H9 (cell line): Measurements from ENCODE around the gene CA12. TPM values are rescaled to one million over a fixed set of nuclear protein-coding genes. Genes with fewer than 3 reads are reported as not detected.

Experiments
- DNase-seq: peaks from one replicate; pipeline ENCODE4 v3.0.0-alpha.2; 2017
- H2AFZ ChIP-seq: one replicate; pipeline ENCODE4 v1.6.1; 2013; ENCODE audit warnings: mild to moderate bottlenecking, low read length, control low read depth, moderate library complexity
- H2AK5ac ChIP-seq: 2 replicates; pipeline ENCODE4 v1.6.1; 2013; ENCODE audit warnings: low read length, control low read depth, mixed read lengths; ENCODE audit not compliant: insufficient read length
- H2BK120ac ChIP-seq: one replicate; pipeline ENCODE4 v1.6.1; 2013; ENCODE audit warnings: low read depth, mild to moderate bottlenecking, low read length, control low read depth, inconsistent platforms; ENCODE audit not compliant: poor library complexity, severe bottlenecking
- H2BK12ac ChIP-seq: 2 replicates; pipeline ENCODE4 v1.6.1; 2013; ENCODE audit warnings: low read length, control low read depth, mixed read lengths, low read depth; ENCODE audit not compliant: insufficient read length
- H2BK15ac ChIP-seq: 2 replicates; pipeline ENCODE4 v1.6.1; 2013; ENCODE audit warnings: low read depth, low read length, control low read depth
- H2BK20ac ChIP-seq: one replicate; pipeline ENCODE4 v1.6.1; 2013; ENCODE audit warnings: low read depth, mild to moderate bottlenecking, low read length, control low read depth, inconsistent platforms; ENCODE audit not compliant: poor library complexity, severe bottlenecking
- H2BK5ac ChIP-seq: 2 replicates; pipeline ENCODE4 v1.6.1; 2013; ENCODE audit warnings: low read length, control low read depth, mixed read lengths; ENCODE audit not compliant: insufficient read length
- H3K14ac ChIP-seq: 2 replicates; pipeline ENCODE4 v1.6.1; 2013; ENCODE audit warnings: low read length, control low read depth; ENCODE audit not compliant: insufficient read depth
- H3K18ac ChIP-seq: 2 replicates; pipeline ENCODE4 v1.6.1; 2013; ENCODE audit warnings: low read depth, mild to moderate bottlenecking, mixed read lengths, low read length, control low read depth; ENCODE audit not compliant: insufficient read length
- H3K23ac ChIP-seq: 2 replicates; pipeline ENCODE4 v1.6.1; 2013; ENCODE audit warnings: low read length, control low read depth, mixed read lengths, low read depth; ENCODE audit not compliant: insufficient read length
- H3K23me2 ChIP-seq: 2 replicates; pipeline ENCODE4 v1.6.1; 2013; ENCODE audit warnings: low read depth, mild to moderate bottlenecking, mixed read lengths, low read length, control low read depth; ENCODE audit not compliant: insufficient read length, poor library complexity, severe bottlenecking
- H3K27ac ChIP-seq: 2 replicates; pipeline ENCODE4 v1.5.1; 2013; ENCODE audit warnings: low read length, control low read depth, mixed read lengths, low read depth; ENCODE audit not compliant: insufficient read length
- H3K27me3 ChIP-seq: 2 replicates; pipeline ENCODE4 v1.6.1; 2013; ENCODE audit warnings: low read length, control low read depth, inconsistent platforms; ENCODE audit not compliant: insufficient read depth
- H3K4ac ChIP-seq: 2 replicates; pipeline ENCODE4 v1.6.1; 2013; ENCODE audit warnings: low read depth, mild to moderate bottlenecking, control low read depth, inconsistent platforms, low read length, moderate library complexity
- H3K4me1 ChIP-seq: 2 replicates; pipeline ENCODE4 v1.6.1; 2013; ENCODE audit warnings: low read length, control low read depth, inconsistent platforms; ENCODE audit not compliant: insufficient read depth
- H3K4me2 ChIP-seq: 2 replicates; pipeline ENCODE4 v1.6.1; 2013; ENCODE audit warnings: low read length, control low read depth, mixed read lengths; ENCODE audit not compliant: insufficient read length, insufficient read depth
- H3K56ac ChIP-seq: 2 replicates; pipeline ENCODE4 v1.6.1; 2013; ENCODE audit warnings: low read depth, mild to moderate bottlenecking, mixed read lengths, low read length, control low read depth; ENCODE audit not compliant: insufficient read length
- H3K79me1 ChIP-seq: 2 replicates; pipeline ENCODE4 v1.6.1; 2013; ENCODE audit warnings: low read depth, mild to moderate bottlenecking, moderate library complexity, low read length, control low read depth, inconsistent platforms; ENCODE audit not compliant: insufficient read depth, poor library complexity, severe bottlenecking
- H3K79me2 ChIP-seq: 2 replicates; pipeline ENCODE4 v1.6.1; 2013; ENCODE audit warnings: low read length, control low read depth, inconsistent platforms; ENCODE audit not compliant: insufficient read depth
- H3K9ac ChIP-seq: 2 replicates; pipeline ENCODE4 v1.6.1; 2013; ENCODE audit warnings: low read length, control low read depth, mixed read lengths; ENCODE audit not compliant: insufficient read length; ENCODE audit errors: extremely low read depth
- H3K9me3 ChIP-seq: one replicate; pipeline ENCODE4 v1.6.1; 2013; ENCODE audit warnings: low read depth, low read length, inconsistent platforms; ENCODE audit not compliant: control insufficient read depth
- H3T11ph ChIP-seq: one replicate; pipeline ENCODE4 v1.6.1; 2013; ENCODE audit warnings: mild to moderate bottlenecking, low read length, control low read depth, inconsistent platforms
- H4K20me1 ChIP-seq: one replicate; pipeline ENCODE4 v1.6.1; 2013; ENCODE audit not compliant: control insufficient read depth, insufficient read length, insufficient read depth
- H4K5ac ChIP-seq: 2 replicates; pipeline ENCODE4 v1.6.1; 2013; ENCODE audit warnings: low read depth, mild to moderate bottlenecking, mixed read lengths, low read length, control low read depth; ENCODE audit not compliant: insufficient read length
- H4K8ac ChIP-seq: replicated peaks from 2 replicates; pipeline ENCODE4 v1.6.1; 2013; ENCODE audit warnings: low read length, control low read depth, mixed read lengths, low read depth; ENCODE audit not compliant: insufficient read length
- H4K91ac ChIP-seq: 2 replicates; pipeline ENCODE4 v1.6.1; 2013; ENCODE audit warnings: low read depth, mild to moderate bottlenecking, moderate library complexity, mixed read lengths, low read length, control low read depth; ENCODE audit not compliant: insufficient read length
- H3K27ac Mint-ChIP-seq, 3 experiments: 2 replicates in 2 of 3; 3 replicates in 1 of 3; pipeline ENCODE4 v1.8.0; 2020 to 2021; ENCODE audit warnings: mixed read lengths in 3 of 3, mild to moderate bottlenecking in 1 of 3, moderate library complexity in 1 of 3
- H3K27me3 Mint-ChIP-seq: 2 replicates; pipeline ENCODE4 v1.8.0; 2021; ENCODE audit warnings: low read depth, mild to moderate bottlenecking, moderate library complexity, mixed read lengths
- H3K36me3 Mint-ChIP-seq, 3 experiments: 2 replicates in 2 of 3; 3 replicates in 1 of 3; pipeline ENCODE4 v1.8.0; 2020 to 2021; ENCODE audit warnings: low read depth in 3 of 3, mixed read lengths in 3 of 3; ENCODE audit not compliant: insufficient read depth in 1 of 3
- H3K4me1 Mint-ChIP-seq, 2 experiments: 2 replicates each; pipeline ENCODE4 v1.8.0; 2020; ENCODE audit warnings: mixed read lengths in 2 of 2
- H3K4me3 Mint-ChIP-seq, 2 experiments: 2 replicates in 1 of 2; 3 replicates in 1 of 2; pipeline ENCODE4 v1.8.0; 2020 to 2021; ENCODE audit warnings: mild to moderate bottlenecking in 2 of 2, mixed read lengths in 2 of 2, moderate library complexity in 1 of 2
- H3K9me3 Mint-ChIP-seq, 2 experiments: 2 replicates in 1 of 2; 3 replicates in 1 of 2; pipeline ENCODE4 v1.8.0; 2020; ENCODE audit warnings: mild to moderate bottlenecking in 2 of 2, mixed read lengths in 2 of 2, moderate library complexity in 1 of 2
- CTCF ChIP-seq: fragments of 200-600 bp; sonication (generic); conservative IDR thresholded peaks from 3 replicates; pipeline ENCODE4 v1.8.0; 2021; ENCODE audit warnings: antibody characterized with exemption, mild to moderate bottlenecking
- WGBS: extraction: QIAGEN DNeasy Blood & Tissue Kit; methylation state at CpG from one replicate; pipeline ENCODE4 v1.1.7; 2013; ENCODE audit warnings: missing lambda C conversion rate, low lambda C conversion rate, mixed read lengths; ENCODE audit not compliant: insufficient read length; ENCODE audit errors: extremely low coverage; 5-methylcytosine and 5-hydroxymethylcytosine counted together
- total RNA-seq: library from RNA; stranded (reverse); gene quantifications from 2 replicates; pipeline ENCODE4 v1.2.1, GENCODE V29; 2021

Gene CA12
- total RNA-seq, 1 experiment from 2014 or later = 0.68 TPM

- no peak overlapping the region for H2BK20ac ChIP-seq
- no peaks in the 10 kb centered on the region for H3K79me1 ChIP-seq
- H3K14ac ChIP-seq = no peak overlapping the region
- peaks cover 18 to 28% of the 10 kb centered on the region in 2 experiments for H3K4me1 Mint-ChIP-seq
- no peak for TF ChIP-seq CTCF
- H2AK5ac ChIP-seq = no peak overlapping the region
- no peak overlapping the region for H3K27ac ChIP-seq
- H3K23ac ChIP-seq = no peak overlapping the region
- H2BK15ac ChIP-seq = no peak overlapping the region
- H3K9me3 Mint-ChIP-seq = no peaks in the 10 kb centered on the region
- H2BK120ac ChIP-seq = no peak overlapping the region
- no peak overlapping the region for H3K9ac ChIP-seq
- no peak overlapping the region for H3K18ac ChIP-seq
- no peak overlapping the region for H3K27ac Mint-ChIP-seq
- no peak overlapping the region for H3K56ac ChIP-seq
- H3K4me2 ChIP-seq = no peak overlapping the region
- no CpG with 5 or more reads among the region's 5 CpGs for whole genome bisulfite sequencing
- no peaks in the 10 kb centered on the region for H3K23me2 ChIP-seq
- no peak overlapping the region for H4K91ac ChIP-seq
- no peaks in the 10 kb centered on the region for H3K9me3 ChIP-seq
- no peaks in the 10 kb centered on the region for H3K79me2 ChIP-seq
- no peak overlapping the region for H4K5ac ChIP-seq
- H2BK5ac ChIP-seq = no peak overlapping the region
- H3K27me3 Mint-ChIP-seq = peaks cover 16% of the 10 kb centered on the region
- H4K20me1 ChIP-seq = no peaks in the 10 kb centered on the region
- no peak overlapping the region for H2BK12ac ChIP-seq
- no peaks in the 10 kb centered on the region for H3K4me1 ChIP-seq
- no peak for DNase-seq
- H3K27me3 ChIP-seq = no peaks in the 10 kb centered on the region
- no peak overlapping the region for H4K8ac ChIP-seq
- no peak overlapping the region for H3T11ph ChIP-seq
- H3K36me3 Mint-ChIP-seq = no peaks in the 10 kb centered on the region; a peak in 1 of 7 replicates
- no peak overlapping the region for H2AFZ ChIP-seq
- H3K4ac ChIP-seq = no peak overlapping the region
- no peak overlapping the region for H3K4me3 Mint-ChIP-seq
These were observed 8.9 kb downstream of the CA12 start for GRCh38 chr15:63372753-63373152.
